H1 (cell line): ENCODE data around the gene TRIP13. TPM values are rescaled to one million over a fixed set of nuclear protein-coding genes. Genes with fewer than 3 reads are reported as not detected.

ENCODE experiments used
- BRCA1 ChIP-seq: IDR thresholded peaks from 2 replicates; pipeline ENCODE4 v1.6.1; 2012; ENCODE audit warnings: low read depth, low read length, improper control_type of control experiment
- CBX8 ChIP-seq: fragments of 300-800, 300-1000 bp; sonication (generic); IDR thresholded peaks from 2 replicates; pipeline ENCODE4 v1.7.1; 2016; ENCODE audit warnings: low read depth, low read length, borderline replicate concordance
- CEBPB ChIP-seq: IDR thresholded peaks from 2 replicates; pipeline ENCODE4 v1.6.1; 2012; ENCODE audit warnings: low read depth, low read length
- CHD7 ChIP-seq: fragments of 300-600 bp; sonication (generic); IDR thresholded peaks from 2 replicates; pipeline ENCODE4 v1.7.1; 2012; ENCODE audit warnings: low read length, moderate library complexity, mild to moderate bottlenecking, inconsistent platforms; ENCODE audit not compliant: insufficient replicate concordance
- CREB1 ChIP-seq: IDR thresholded peaks from 2 replicates; pipeline ENCODE4 v1.6.1; 2012; ENCODE audit warnings: inconsistent platforms
- EGR1 ChIP-seq: IDR thresholded peaks from 2 replicates; pipeline ENCODE4 v1.6.1; 2011; ENCODE audit warnings: low read depth, low read length, borderline replicate concordance
- HDAC6 ChIP-seq: IDR thresholded peaks from one replicate; pipeline ENCODE4 v1.7.1; 2012; ENCODE audit warnings: low read depth, mild to moderate bottlenecking, inconsistent platforms, low read length, moderate library complexity
- KDM4A ChIP-seq: IDR thresholded peaks from one replicate; pipeline ENCODE4 v1.7.1; 2012; ENCODE audit warnings: low read depth, mild to moderate bottlenecking, moderate library complexity, low read length, inconsistent platforms; ENCODE audit not compliant: severe bottlenecking
- KDM5A ChIP-seq: fragments of 200-600 bp; IDR thresholded peaks from 2 replicates; pipeline ENCODE4 v1.7.1; 2012; ENCODE audit warnings: mild to moderate bottlenecking, low read length, inconsistent platforms, mixed read lengths
- POU5F1 ChIP-seq: IDR thresholded peaks from 2 replicates; pipeline ENCODE4 v1.6.1; 2011; ENCODE audit warnings: low read depth, mild to moderate bottlenecking, low read length, moderate library complexity
- RBBP5 ChIP-seq: IDR thresholded peaks from 2 replicates; pipeline ENCODE4 v1.7.1; 2012; ENCODE audit warnings: low read depth, mild to moderate bottlenecking, inconsistent platforms, low read length, moderate library complexity, borderline replicate concordance
- SAP30 ChIP-seq: fragments of 300-600 bp; sonication (generic); IDR thresholded peaks from 2 replicates; pipeline ENCODE4 v1.7.1; 2012; ENCODE audit warnings: low read length, moderate library complexity, mild to moderate bottlenecking, inconsistent platforms; ENCODE audit not compliant: insufficient read depth, insufficient replicate concordance
- SP1 ChIP-seq: IDR thresholded peaks from 2 replicates; pipeline ENCODE4 v1.6.1; 2011; ENCODE audit warnings: low read depth, low read length
- polyA plus RNA-seq, 7 experiments: library from polyadenylated mRNA; depleted of rRNA in 3 of 7; stranded (reverse) in 5 of 7; unstranded in 2 of 7; fragments of >200 nt in 5 of 7; fragments of 200-250 nt in 2 of 7; gene quantifications; 1 replicate in 5 of 7; 2 replicates in 1 of 7; 4 replicates in 1 of 7; pipeline versions ENCODE4 v1.2.1 to v1.2.3, GENCODE V29; 2011 to 2013; ENCODE audit warnings: missing spikeins in 2 of 7, mixed read lengths in 2 of 7
- total RNA-seq: library from RNA; stranded (reverse); fragmentation: NEBNext Ultra II Directional; extraction: Animal tissue kit (Norgen Biotek cat#: 25700); gene quantifications from 2 replicates; pipeline ENCODE4 v1.2.1, GENCODE V29; 2021

TRIP13 gene
- total and polyA plus RNA-seq, 2 of the 8 experiments (the other 6 are each of a cell fraction or from before 2014, with no cell fraction given) = 20.0 to 39.2 TPM

GRCh38 chr5:966345-966710, 73.6 kb downstream of the TRIP13 start (continued):
- no peak for TF ChIP-seq CHD7
- no peak for TF ChIP-seq EGR1
- TF ChIP-seq BRCA1 = no peak
- no peak for TF ChIP-seq POU5F1
- no peak for TF ChIP-seq HDAC6
- TF ChIP-seq CEBPB = no peak
- no peak for TF ChIP-seq KDM4A
- no peak for TF ChIP-seq CBX8
- TF ChIP-seq SP1 = no peak
- no peak for TF ChIP-seq SAP30
- no peak for TF ChIP-seq RBBP5
- no peak for TF ChIP-seq KDM5A
- no peak for TF ChIP-seq CREB1
